ENCODE results near the gene RNF123. TPM values are rescaled to one million over a fixed set of nuclear protein-coding genes. Genes with fewer than 3 reads are reported as not detected.

RNF123 gene
- total RNA-seq, 6 experiments from 2014 or later = 35.3 to 44.2 (median 39.8) TPM

- peaks cover under 1% of the 10 kb centered on the region; the same call in 1 of the 2 replicates for H3K9me3 Mint-ChIP-seq
- peaks cover 32% of the 10 kb centered on the region for H3K36me3 Mint-ChIP-seq (ENCODE audit: low read depth)
Measured at GRCh38 chr3:49723628-49724551, 34.5 kb downstream of the RNF123 start, which contains the start of gene GMPPB. TSS of gene GMPPB (minus strand) at chr3:49723951. CDS start at chr3:49723726, 225 bp downstream.

GRCh38 chr3:49724586-49724985 is 35.2 kb downstream of the RNF123 start:
- no peak for DNase-seq
- Mint-ChIP-seq H3K36me3 (ENCODE audit: low read depth) (peaks cover 25% of the 10 kb centered on the region; the same call in 1 of the 2 replicates), H3K9me3 (no peaks in the 10 kb centered on the region), H3K27me3 (ENCODE audit: insufficient read depth) (peaks cover 16% of the 10 kb centered on the region), H3K4me1 (ENCODE audit: low read depth) (peaks cover 24% of the 10 kb centered on the region), H3K27ac (peak overlapping the region; percentile 98), H3K4me3 (peak overlapping the region; percentile 97)
- no peak for TF ChIP-seq CTCF (IDR thresholded peaks at IDR 0.05)

More at GRCh38 chr3:49723628-49724551, 34.5 kb downstream of the RNF123 start, which contains the start of gene GMPPB:
- DNase-seq = peak; percentile 96
- TF ChIP-seq CTCF (IDR thresholded peaks at IDR 0.05) = peak; percentile 15; the same call in 1 of the 2 replicates
- H3K4me3 Mint-ChIP-seq = peak within 1 kb of the TSS; percentile 97
- H3K4me1 Mint-ChIP-seq (ENCODE audit: low read depth) = peaks cover 30% of the 10 kb centered on the region
- H3K27ac Mint-ChIP-seq = peak within 1 kb of the TSS; percentile 98
- H3K27me3 Mint-ChIP-seq (ENCODE audit: insufficient read depth) = peaks cover 20% of the 10 kb centered on the region

GRCh38 chr3:49725906-49726681 is 36.7 kb downstream of the RNF123 start:
- no peak for TF ChIP-seq CTCF (IDR thresholded peaks at IDR 0.05)
- Mint-ChIP-seq H3K4me1 (ENCODE audit: low read depth) (peaks cover 19% of the 10 kb centered on the region), H3K27me3 (ENCODE audit: insufficient read depth) (peaks cover 12% of the 10 kb centered on the region), H3K36me3 (ENCODE audit: low read depth) (peaks cover 18% of the 10 kb centered on the region; the same call in 1 of the 2 replicates), H3K27ac (peak overlapping the region; percentile 22; the same call in 1 of the 2 replicates), H3K4me3 (no peak overlapping the region), H3K9me3 (no peaks in the 10 kb centered on the region)
- no peak for DNase-seq

GRCh38 chr3:49727154-49727923 is 38.0 kb downstream of the RNF123 start:
- peaks cover 8% of the 10 kb centered on the region for H3K27me3 Mint-ChIP-seq (ENCODE audit: insufficient read depth)
- no peak for TF ChIP-seq CTCF (IDR thresholded peaks at IDR 0.05)
- no peak for DNase-seq
- H3K9me3 Mint-ChIP-seq = no peaks in the 10 kb centered on the region
- no peak overlapping the region for H3K27ac Mint-ChIP-seq
- H3K4me1 Mint-ChIP-seq (ENCODE audit: low read depth) = peaks cover 19% of the 10 kb centered on the region
- H3K36me3 Mint-ChIP-seq (ENCODE audit: low read depth) = peaks cover 19% of the 10 kb centered on the region; the same call in 1 of the 2 replicates
- H3K4me3 Mint-ChIP-seq = no peak overlapping the region

GRCh38 chr3:49727924-49728361 is 38.6 kb downstream of the RNF123 start:
- Mint-ChIP-seq H3K27ac (no peak overlapping the region), H3K4me3 (no peak overlapping the region), H3K4me1 (ENCODE audit: low read depth) (peaks cover 13% of the 10 kb centered on the region), H3K9me3 (no peaks in the 10 kb centered on the region), H3K36me3 (ENCODE audit: low read depth) (peaks cover 18% of the 10 kb centered on the region; the same call in 1 of the 2 replicates), H3K27me3 (ENCODE audit: insufficient read depth) (peaks cover 8% of the 10 kb centered on the region)
- no peak for DNase-seq
- no peak for TF ChIP-seq CTCF (IDR thresholded peaks at IDR 0.05)
